Stimulated activated naive B cell treated with anti-CD40 and anti-IgM and Interleukin-4, amounts not matched to agents 10 μg/mL and 1 μg/mL and 100 μg/mL, for 72 hours (primary cell): ENCODE data around the gene ABCG8.

ENCODE experiments used
- ATAC-seq, 2 donors: fragments of 150-1000 bp; cut with Tn5 transposase; replicated peaks; 2 replicates each; pipeline ENCODE4 v1.10.0; 2021; ENCODE audit warnings: moderate library complexity in 1 of 2
- DNase-seq: peaks from one replicate; pipeline ENCODE4 v3.0.0; 2021
- H3K27ac Mint-ChIP-seq: one replicate; pipeline ENCODE4 v1.8.0; 2022; ENCODE audit warnings: mild to moderate bottlenecking, mixed read lengths
- H3K27me3 Mint-ChIP-seq, 2 donors: one replicate each; pipeline ENCODE4 v1.8.0; 2022; ENCODE audit warnings: mixed read lengths in 2 of 2
- H3K36me3 Mint-ChIP-seq, 2 donors: one replicate each; pipeline ENCODE4 v1.8.0; 2022; ENCODE audit warnings: mixed read lengths in 2 of 2, mild to moderate bottlenecking in 1 of 2
- H3K4me1 Mint-ChIP-seq, 2 donors: one replicate each; pipeline ENCODE4 v1.8.0; 2022; ENCODE audit warnings: mixed read lengths in 2 of 2, mild to moderate bottlenecking in 1 of 2
- H3K4me3 Mint-ChIP-seq, 2 donors: one replicate each; pipeline ENCODE4 v1.8.0; 2022; ENCODE audit warnings: mild to moderate bottlenecking in 2 of 2, mixed read lengths in 2 of 2, moderate library complexity in 1 of 2
- H3K9me3 Mint-ChIP-seq, 2 donors: one replicate each; pipeline ENCODE4 v1.8.0; 2022; ENCODE audit warnings: mixed read lengths in 2 of 2, mild to moderate bottlenecking in 1 of 2

The ABCG8 gene

GRCh38 chr2:43838560-43839267 lies at the start of gene ABCG8, which contains the start of gene ABCG5:
Gene ABCG8, plus strand, starts transcription at chr2:43838971. Its CDS starts 83 bp downstream, at chr2:43839054.
Gene ABCG5, minus strand, starts transcription at chr2:43838839. Its CDS starts 160 bp downstream, at chr2:43838679.
- DNase-seq (no peak), ATAC-seq (no peak)
- Mint-ChIP-seq H3K4me3 (no peak within 1 kb of the TSS), H3K9me3 (no peaks in the 10 kb centered on the region), H3K27ac (no peak within 1 kb of the TSS), H3K4me1 (no peaks in the 10 kb centered on the region), H3K27me3 (peaks cover 0 to 15% of the 10 kb centered on the region in 2 donors), H3K36me3 (no peaks in the 10 kb centered on the region)

- H3K27ac Mint-ChIP-seq, result no peak overlapping the region
- ATAC-seq, result no peak
- H3K4me1 Mint-ChIP-seq, result peaks cover 0 to 5% of the 10 kb centered on the region in 2 donors
Measured at GRCh38 chr2:43790147-43790546, 48.6 kb upstream of the ABCG8 start.

GRCh38 chr2:43791035-43791765 lies 47.6 kb upstream of the ABCG8 start:
- Mint-ChIP-seq H3K36me3 (peaks cover 2 to 12% of the 10 kb centered on the region in 2 donors), H3K27ac (no peak overlapping the region), H3K4me3 (no peak overlapping the region), H3K9me3 (no peaks in the 10 kb centered on the region), H3K4me1 (peaks cover 0 to 5% of the 10 kb centered on the region in 2 donors), H3K27me3 (no peaks in the 10 kb centered on the region)
- ATAC-seq (no peak), DNase-seq (no peak)

More at GRCh38 chr2:43790147-43790546, 48.6 kb upstream of the ABCG8 start:
- Mint-ChIP-seq H3K27me3 (no peaks in the 10 kb centered on the region), H3K36me3 (peaks cover 4 to 12% of the 10 kb centered on the region in 2 donors), H3K4me3 (no peak overlapping the region), H3K9me3 (no peaks in the 10 kb centered on the region)
- DNase-seq, result no peak

DNA sequence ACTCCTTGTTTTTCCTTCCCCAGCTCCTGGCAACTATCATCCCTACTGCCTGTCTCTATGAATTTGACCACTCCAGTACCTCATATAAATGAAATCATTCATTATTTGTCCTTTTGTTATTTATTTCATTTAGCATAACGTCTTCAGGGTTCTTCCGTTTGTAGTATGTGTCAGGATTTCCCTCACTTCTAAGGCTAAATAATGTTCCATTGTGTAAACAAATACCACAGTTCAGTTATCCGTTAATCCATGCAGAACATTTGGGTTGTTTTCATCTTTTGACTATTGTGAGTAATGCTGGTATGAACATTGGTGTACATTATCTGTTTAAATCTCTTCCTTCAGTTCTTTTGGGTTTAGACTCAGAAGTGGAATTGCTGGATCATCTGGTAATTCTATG lies 46.1 kb upstream of the ABCG8 start:
- Mint-ChIP-seq H3K27me3 (no peaks in the 10 kb centered on the region), H3K4me3 (no peak overlapping the region), H3K9me3 (no peaks in the 10 kb centered on the region), H3K4me1 (peaks cover 0 to 5% of the 10 kb centered on the region in 2 donors), H3K36me3 (peaks cover 2 to 12% of the 10 kb centered on the region in 2 donors), H3K27ac (no peak overlapping the region)
- DNase-seq, result no peak
- no peak for ATAC-seq

- Mint-ChIP-seq H3K27me3 (no peaks in the 10 kb centered on the region), H3K4me3 (no peak overlapping the region), H3K36me3 (peaks cover 2 to 8% of the 10 kb centered on the region in 2 donors), H3K4me1 (peaks cover 0 to 5% of the 10 kb centered on the region in 2 donors), H3K9me3 (no peaks in the 10 kb centered on the region), H3K27ac (no peak overlapping the region)
- DNase-seq (no peak), ATAC-seq (no peak)
Measured at GRCh38 chr2:43794956-43795355, 43.8 kb upstream of the ABCG8 start.

DNA sequence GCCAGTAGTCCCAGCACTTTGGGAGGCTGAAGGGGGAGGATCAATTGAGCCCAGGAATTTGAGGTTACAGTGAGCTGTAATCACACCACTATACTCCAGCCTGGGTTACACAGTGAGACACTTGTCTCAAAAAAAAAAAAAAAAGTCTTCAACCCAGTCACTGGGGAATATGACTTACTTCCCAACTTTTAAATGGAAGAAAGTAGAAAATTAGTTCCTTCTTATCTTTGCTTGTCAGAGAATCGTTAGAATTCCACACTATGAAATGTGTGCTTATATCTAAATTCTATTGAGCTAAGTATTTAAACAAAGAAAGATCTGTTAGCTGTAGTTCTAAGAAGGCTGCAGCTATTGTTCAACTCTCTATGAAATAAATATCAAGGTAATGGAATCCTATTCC lies 42.6 kb upstream of the ABCG8 start:
- ATAC-seq (no peak), DNase-seq (no peak)
- Mint-ChIP-seq H3K27ac (no peak overlapping the region), H3K9me3 (no peaks in the 10 kb centered on the region), H3K4me1 (peaks cover 0 to 5% of the 10 kb centered on the region in 2 donors), H3K27me3 (no peaks in the 10 kb centered on the region), H3K4me3 (no peak overlapping the region), H3K36me3 (peaks cover 2 to 8% of the 10 kb centered on the region in 2 donors)

DNA sequence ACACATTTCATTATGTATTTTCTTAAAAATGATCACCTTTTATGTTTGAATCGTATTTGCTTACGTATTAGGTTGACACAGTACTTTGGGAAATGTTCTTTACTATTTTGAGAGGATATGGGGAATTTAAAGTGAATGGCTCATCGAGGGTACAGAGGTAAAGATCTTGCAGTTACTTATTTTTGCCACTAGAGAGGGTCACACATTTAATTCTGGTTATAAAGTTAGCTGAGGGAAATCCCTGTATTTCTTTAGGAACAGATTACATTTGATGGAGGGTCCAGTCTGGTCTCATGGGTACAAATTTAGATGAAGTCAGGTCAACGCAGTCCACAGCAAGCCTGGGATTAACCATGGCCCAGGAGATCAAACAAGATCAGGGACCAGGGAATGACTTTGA lies 40.5 kb upstream of the ABCG8 start:
- Mint-ChIP-seq H3K36me3 (peaks cover 0 to 2% of the 10 kb centered on the region in 2 donors), H3K4me3 (no peak overlapping the region), H3K27ac (no peak overlapping the region), H3K27me3 (no peaks in the 10 kb centered on the region), H3K9me3 (no peaks in the 10 kb centered on the region), H3K4me1 (no peaks in the 10 kb centered on the region)
- DNase-seq, result no peak
- ATAC-seq, result no peak

DNA sequence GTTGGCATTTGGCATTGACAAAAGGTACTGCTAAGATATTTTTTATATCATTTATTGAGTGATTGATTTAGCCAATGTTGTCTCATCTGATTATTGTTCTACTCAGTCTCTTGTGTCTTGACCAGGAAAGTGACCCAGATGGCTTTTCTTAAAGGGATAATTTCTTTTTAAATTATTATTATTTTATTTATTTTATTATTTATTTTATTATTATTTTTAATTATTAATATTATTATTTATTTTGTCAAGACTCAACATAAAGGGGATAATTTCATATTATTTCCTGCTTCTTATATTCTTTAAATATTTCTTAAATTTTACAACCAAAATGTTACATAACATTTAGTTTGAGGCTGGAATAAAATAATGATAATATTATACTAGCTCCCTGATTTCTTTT lies 37.9 kb upstream of the ABCG8 start:
- Mint-ChIP-seq H3K27me3 (no peaks in the 10 kb centered on the region), H3K9me3 (no peaks in the 10 kb centered on the region), H3K27ac (no peak overlapping the region), H3K36me3 (peaks cover 0 to 7% of the 10 kb centered on the region in 2 donors), H3K4me3 (no peak overlapping the region), H3K4me1 (no peaks in the 10 kb centered on the region)
- no peak for DNase-seq
- ATAC-seq, result no peak

DNA sequence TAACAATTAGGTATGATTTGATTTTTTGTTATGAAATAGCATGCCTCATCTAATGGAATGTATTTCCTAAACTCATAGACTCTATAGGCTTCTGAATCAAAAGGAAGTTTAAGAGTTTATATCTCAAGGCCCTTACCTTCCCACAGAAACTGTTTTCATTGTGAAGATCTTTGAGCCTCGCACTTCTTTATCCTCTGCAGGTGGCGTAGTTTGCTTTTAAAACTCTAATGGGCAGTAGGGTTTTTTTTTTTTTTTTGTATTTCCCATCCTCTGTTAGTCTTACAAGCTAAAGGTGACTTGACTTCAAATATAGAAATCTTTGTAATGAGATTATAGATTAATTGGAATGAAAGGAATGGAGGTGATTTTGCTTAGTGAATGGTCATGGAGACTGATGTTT lies 36.6 kb upstream of the ABCG8 start:
- ATAC-seq (no peak), DNase-seq (no peak)
- Mint-ChIP-seq H3K4me1 (no peaks in the 10 kb centered on the region), H3K4me3 (no peak overlapping the region), H3K36me3 (peaks cover 0 to 7% of the 10 kb centered on the region in 2 donors), H3K27ac (no peak overlapping the region), H3K27me3 (no peaks in the 10 kb centered on the region), H3K9me3 (no peaks in the 10 kb centered on the region)

- ATAC-seq (no peak), DNase-seq (no peak)
- H3K4me3 Mint-ChIP-seq, result no peak overlapping the region
- H3K4me1 Mint-ChIP-seq, result no peaks in the 10 kb centered on the region
- no peaks in the 10 kb centered on the region for H3K9me3 Mint-ChIP-seq
- no peak overlapping the region for H3K27ac Mint-ChIP-seq
- H3K27me3 Mint-ChIP-seq, result no peaks in the 10 kb centered on the region
- H3K36me3 Mint-ChIP-seq, result peaks cover 2 to 7% of the 10 kb centered on the region in 2 donors
Measured at GRCh38 chr2:43803113-43803512, 35.7 kb upstream of the ABCG8 start.

GRCh38 chr2:43806719-43807031 lies 32.1 kb upstream of the ABCG8 start:
- ATAC-seq (no peak), DNase-seq (no peak)
- H3K4me1 Mint-ChIP-seq, result no peaks in the 10 kb centered on the region
- H3K27me3 Mint-ChIP-seq, result no peaks in the 10 kb centered on the region
- H3K36me3 Mint-ChIP-seq, result peaks cover 3 to 7% of the 10 kb centered on the region in 2 donors
- no peak overlapping the region for H3K4me3 Mint-ChIP-seq
- no peaks in the 10 kb centered on the region for H3K9me3 Mint-ChIP-seq
- no peak overlapping the region for H3K27ac Mint-ChIP-seq

DNA sequence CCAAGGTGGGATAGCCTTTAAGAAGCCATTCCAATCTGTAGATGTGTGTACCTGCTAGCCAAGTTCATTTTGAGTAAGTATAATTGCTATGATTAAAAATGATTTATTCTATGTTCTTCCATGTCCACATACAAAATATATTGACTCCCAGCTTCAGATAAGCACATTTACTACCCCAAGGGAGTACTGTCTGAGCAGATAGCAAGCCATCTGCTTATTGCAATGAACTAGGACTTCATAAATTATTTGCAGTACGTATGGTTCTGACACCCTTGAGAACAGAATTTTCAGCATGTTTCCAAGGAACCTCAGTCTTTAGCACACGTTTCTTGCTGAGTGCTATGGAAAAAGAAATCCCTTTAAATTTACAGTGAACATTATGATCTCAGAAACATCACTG lies 28.3 kb upstream of the ABCG8 start:
- peaks cover 2 to 5% of the 10 kb centered on the region in 2 donors for H3K36me3 Mint-ChIP-seq
- DNase-seq (no peak), ATAC-seq (no peak)
- H3K27ac Mint-ChIP-seq, result no peak overlapping the region
- H3K9me3 Mint-ChIP-seq, result peaks cover 0 to 1% of the 10 kb centered on the region in 2 donors
- no peaks in the 10 kb centered on the region for H3K4me1 Mint-ChIP-seq
- no peak overlapping the region for H3K4me3 Mint-ChIP-seq
- H3K27me3 Mint-ChIP-seq, result no peaks in the 10 kb centered on the region

DNA sequence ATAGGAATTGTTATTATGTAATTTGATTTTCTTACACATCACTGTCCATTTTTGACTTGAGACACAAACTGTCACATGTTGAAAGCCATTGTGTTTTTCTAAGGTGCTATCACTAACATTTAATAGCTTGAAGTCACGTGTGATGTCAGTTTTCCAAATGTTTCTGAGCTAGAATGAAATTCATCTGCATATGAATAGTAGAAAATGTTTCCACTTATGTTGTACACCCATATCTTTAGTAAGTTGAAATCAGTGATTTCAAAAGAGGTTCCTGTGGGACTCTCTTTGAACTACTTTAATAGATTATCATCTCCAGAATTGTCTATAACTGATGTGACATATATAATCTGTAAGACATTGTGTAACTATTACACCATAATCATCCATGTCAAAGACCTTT lies 27.9 kb upstream of the ABCG8 start:
- no peak overlapping the region for H3K4me3 Mint-ChIP-seq
- no peaks in the 10 kb centered on the region for H3K27me3 Mint-ChIP-seq
- H3K27ac Mint-ChIP-seq, result no peak overlapping the region
- DNase-seq, result no peak
- H3K9me3 Mint-ChIP-seq, result peaks cover 0 to 2% of the 10 kb centered on the region in 2 donors
- H3K4me1 Mint-ChIP-seq, result no peaks in the 10 kb centered on the region
- no peak for ATAC-seq
- peaks cover 0 to 7% of the 10 kb centered on the region in 2 donors for H3K36me3 Mint-ChIP-seq

- H3K4me1 Mint-ChIP-seq, result no peaks in the 10 kb centered on the region
- peaks cover 0 to 4% of the 10 kb centered on the region in 2 donors for H3K9me3 Mint-ChIP-seq
- DNase-seq, result no peak
- H3K27ac Mint-ChIP-seq, result no peak overlapping the region
- ATAC-seq, result no peak
- no peak overlapping the region for H3K4me3 Mint-ChIP-seq
- no peaks in the 10 kb centered on the region for H3K27me3 Mint-ChIP-seq
- H3K36me3 Mint-ChIP-seq, result peaks cover 0 to 7% of the 10 kb centered on the region in 2 donors
Measured at GRCh38 chr2:43812006-43812405, 26.8 kb upstream of the ABCG8 start.

- Mint-ChIP-seq H3K27me3 (no peaks in the 10 kb centered on the region), H3K4me1 (no peaks in the 10 kb centered on the region), H3K4me3 (no peak overlapping the region), H3K27ac (no peak overlapping the region), H3K9me3 (peaks cover 0 to 4% of the 10 kb centered on the region in 2 donors), H3K36me3 (peaks cover 0 to 5% of the 10 kb centered on the region in 2 donors)
- DNase-seq, result no peak
- ATAC-seq, result no peak
Measured at GRCh38 chr2:43812947-43813346, 25.8 kb upstream of the ABCG8 start.
